AG09309 (cell line): ENCODE measurements around the gene CCNYL1.

Source experiments
- DNase-seq: peaks from one replicate; pipeline ENCODE4 v3.0.0-alpha.2; 2010; ENCODE audit warnings: low read depth
- H3K4me3 ChIP-seq: 2 replicates; pipeline ENCODE4 v1.5.1; 2011; ENCODE audit warnings: mild to moderate bottlenecking, low read depth, low read length, moderate library complexity; ENCODE audit not compliant: control insufficient read depth
- CTCF ChIP-seq: IDR thresholded peaks from 2 replicates; pipeline ENCODE4 v1.5.1; 2011; ENCODE audit warnings: mild to moderate bottlenecking, low read depth, low read length, inconsistent platforms; ENCODE audit not compliant: insufficient read depth, control insufficient read depth; ENCODE audit errors: missing control alignments

The CCNYL1 gene

GRCh38 chr2:207802650-207803049 lies 91.2 kb downstream of the CCNYL1 start:
- no peak for TF ChIP-seq CTCF

More at GRCh38 chr2:207802650-207803049, 91.2 kb downstream of the CCNYL1 start:
- no peak for DNase-seq
- no peak overlapping the region for H3K4me3 ChIP-seq
